Trophoblast cell (in vitro differentiated cells and primary cell): ENCODE results near the gene FAM199X.
"Not testable (repeated sequence)": the region's sequence is repeated elsewhere in the genome, so short reads cannot be mapped to it uniquely, and the experiment has no call there.

Experiments used
- DNase-seq, 2 donors: peaks; one replicate each; pipeline ENCODE4 v3.0.0-alpha.2; 2016
- H2AFZ ChIP-seq: 2 replicates; pipeline ENCODE4 v1.6.1; 2013; ENCODE audit warnings: low read length, moderate library complexity, mild to moderate bottlenecking; ENCODE audit not compliant: insufficient read depth, poor library complexity
- H2AK5ac ChIP-seq: 2 replicates; pipeline ENCODE4 v1.6.1; 2013; ENCODE audit warnings: mild to moderate bottlenecking, low read length
- H2BK120ac ChIP-seq: 2 replicates; pipeline ENCODE4 v1.6.1; 2013; ENCODE audit warnings: low read length, mild to moderate bottlenecking, moderate library complexity; ENCODE audit not compliant: insufficient read depth, poor library complexity
- H2BK12ac ChIP-seq: 2 replicates; pipeline ENCODE4 v1.6.1; 2013; ENCODE audit warnings: mild to moderate bottlenecking, low read length, moderate library complexity
- H2BK5ac ChIP-seq: 2 replicates; pipeline ENCODE4 v1.6.1; 2013; ENCODE audit warnings: low read length, low read depth, moderate library complexity, mild to moderate bottlenecking; ENCODE audit not compliant: poor library complexity
- H3K14ac ChIP-seq: 2 replicates; pipeline ENCODE4 v1.6.1; 2013; ENCODE audit warnings: mild to moderate bottlenecking, low read length
- H3K18ac ChIP-seq: 2 replicates; pipeline ENCODE4 v1.6.1; 2013; ENCODE audit warnings: mild to moderate bottlenecking, low read length
- H3K23ac ChIP-seq: 2 replicates; pipeline ENCODE4 v1.6.1; 2013; ENCODE audit warnings: low read length
- H3K27ac ChIP-seq: 2 replicates; pipeline ENCODE4 v1.5.1; 2013; ENCODE audit warnings: low read depth, mild to moderate bottlenecking, inconsistent platforms, low read length, moderate library complexity
- H3K27me3 ChIP-seq: 2 replicates; pipeline ENCODE4 v1.6.1; 2013; ENCODE audit warnings: inconsistent platforms, mild to moderate bottlenecking, low read length, moderate library complexity; ENCODE audit not compliant: insufficient read depth
- H3K36me3 ChIP-seq, 2 experiments: 1 replicate in 1 of 2; 2 replicates in 1 of 2; pipeline ENCODE4 v1.6.1; 2013; ENCODE audit warnings: low read length in 2 of 2, mild to moderate bottlenecking in 2 of 2, moderate library complexity in 1 of 2; ENCODE audit not compliant: insufficient read depth in 2 of 2, control insufficient read depth in 1 of 2
- H3K4ac ChIP-seq: 2 replicates; pipeline ENCODE4 v1.6.1; 2013; ENCODE audit warnings: low read depth, mild to moderate bottlenecking, low read length, moderate library complexity
- H3K4me1 ChIP-seq, 2 experiments: 1 replicate in 1 of 2; 2 replicates in 1 of 2; pipeline ENCODE4 v1.6.1; 2013; ENCODE audit warnings: low read length in 2 of 2, mild to moderate bottlenecking in 2 of 2, moderate library complexity in 1 of 2; ENCODE audit not compliant: insufficient read depth in 2 of 2, control insufficient read depth in 1 of 2
- H3K4me2 ChIP-seq: 2 replicates; pipeline ENCODE4 v1.6.1; 2013; ENCODE audit warnings: inconsistent platforms, mild to moderate bottlenecking, low read length, moderate library complexity
- H3K4me3 ChIP-seq: 2 replicates; pipeline ENCODE4 v1.5.1; 2013; ENCODE audit warnings: mild to moderate bottlenecking, low read depth, low read length, inconsistent platforms
- H3K79me1 ChIP-seq: one replicate; pipeline ENCODE4 v1.6.1; 2013; ENCODE audit warnings: low read length
- H3K79me2 ChIP-seq: 2 replicates; pipeline ENCODE4 v1.6.1; 2013; ENCODE audit warnings: low read length, mild to moderate bottlenecking; ENCODE audit not compliant: control insufficient read depth, insufficient read depth, poor library complexity
- H3K9ac ChIP-seq: 2 replicates; pipeline ENCODE4 v1.6.1; 2013; ENCODE audit warnings: mild to moderate bottlenecking, low read length
- H3K9me3 ChIP-seq: 2 replicates; pipeline ENCODE4 v1.6.1; 2013; ENCODE audit warnings: low read depth, mild to moderate bottlenecking, control low read depth, inconsistent platforms, low read length; ENCODE audit not compliant: insufficient read depth
- H4K12ac ChIP-seq: 2 replicates; pipeline ENCODE4 v1.6.1; 2013; ENCODE audit warnings: low read depth, mild to moderate bottlenecking, low read length, moderate library complexity
- H4K8ac ChIP-seq: 2 replicates; pipeline ENCODE4 v1.6.1; 2013; ENCODE audit warnings: low read depth, mild to moderate bottlenecking, low read length, moderate library complexity
- H4K91ac ChIP-seq: one replicate; pipeline ENCODE4 v1.6.1; 2013; ENCODE audit warnings: low read depth, mild to moderate bottlenecking, low read length, moderate library complexity
- WGBS: extraction: QIAGEN DNeasy Blood & Tissue Kit; methylation state at CpG from one replicate; pipeline ENCODE4 v1.1.7; 2013; ENCODE audit warnings: missing lambda C conversion rate; ENCODE audit not compliant: insufficient read length, insufficient coverage; ENCODE audit errors: extremely low coverage; 5-methylcytosine and 5-hydroxymethylcytosine counted together

FAM199X gene

DNA sequence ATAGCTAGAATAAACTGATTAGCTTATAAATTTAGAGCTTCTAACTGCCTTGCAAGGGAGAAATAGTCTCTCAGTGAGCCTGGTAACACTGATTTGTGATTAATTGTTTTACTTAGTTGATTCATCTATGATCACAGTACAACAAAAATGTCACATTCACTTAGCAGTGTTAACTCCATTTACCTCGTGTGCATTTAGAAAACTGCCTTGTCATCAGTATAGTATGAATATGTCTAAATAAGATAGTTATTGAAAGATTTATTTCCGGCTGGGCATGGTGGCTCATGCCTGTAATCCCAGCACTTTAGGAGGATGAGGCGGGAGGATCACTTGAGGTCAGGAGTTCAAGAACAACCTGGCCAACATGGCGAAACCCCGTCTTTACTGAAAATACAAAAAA, 39.3 kb downstream of the FAM199X start:
- no peaks in the 10 kb centered on the region for H3K27me3 ChIP-seq
- H3K9ac ChIP-seq = no peak overlapping the region
- H3K4me2 ChIP-seq = no peak overlapping the region
- H2AFZ ChIP-seq = no peak overlapping the region
- no peak overlapping the region for H2BK12ac ChIP-seq
- no peak overlapping the region for H3K4me3 ChIP-seq
- no peak overlapping the region for H3K18ac ChIP-seq
- H3K4ac ChIP-seq = no peak overlapping the region
- H3K9me3 ChIP-seq = no peaks in the 10 kb centered on the region
- no peak overlapping the region for H3K23ac ChIP-seq
- H2AK5ac ChIP-seq = no peak overlapping the region
- no peaks in the 10 kb centered on the region for H3K4me1 ChIP-seq
- WGBS = no CpG with 5 or more reads among the region's 5 CpGs
- no peak overlapping the region for H2BK5ac ChIP-seq
- no peak overlapping the region for H4K12ac ChIP-seq
- H3K79me1 ChIP-seq = no peaks in the 10 kb centered on the region
- H4K91ac ChIP-seq = no peak overlapping the region
- no peak overlapping the region for H4K8ac ChIP-seq
- DNase-seq = no peak
- H2BK120ac ChIP-seq = no peak overlapping the region
- no peak overlapping the region for H3K14ac ChIP-seq
- H3K27ac ChIP-seq = no peak overlapping the region
- no peaks in the 10 kb centered on the region for H3K36me3 ChIP-seq
- H3K79me2 ChIP-seq = no peaks in the 10 kb centered on the region

- Histone ChIP-seq H3K27ac (no peak overlapping the region), H2BK5ac (no peak overlapping the region), H3K9me3 (no peaks in the 10 kb centered on the region), H3K27me3 (no peaks in the 10 kb centered on the region), H3K14ac (no peak overlapping the region), H2BK120ac (no peak overlapping the region), H3K79me1 (no peaks in the 10 kb centered on the region), H3K4me2 (no peak overlapping the region), H3K36me3 (no peaks in the 10 kb centered on the region), H3K23ac (no peak overlapping the region), H4K91ac (no peak overlapping the region), H2BK12ac (no peak overlapping the region), H4K12ac (no peak overlapping the region), H4K8ac (no peak overlapping the region), H2AK5ac (no peak overlapping the region), H3K18ac (no peak overlapping the region), H3K4ac (no peak overlapping the region), H3K4me1 (no peaks in the 10 kb centered on the region), H2AFZ (no peak overlapping the region), H3K9ac (no peak overlapping the region), H3K4me3 (no peak overlapping the region), H3K79me2 (no peaks in the 10 kb centered on the region)
- WGBS = no CpG with 5 or more reads among the region's 5 CpGs
- DNase-seq = no peak
Measured at GRCh38 chrX:104211187-104211586, 44.9 kb downstream of the FAM199X start.

GRCh38 chrX:104230060-104230459, 63.8 kb downstream of the FAM199X start:
- H3K4me2 ChIP-seq, H3K27ac ChIP-seq, H3K4me1 ChIP-seq, H2BK12ac ChIP-seq, H4K8ac ChIP-seq, H3K4ac ChIP-seq, H2BK120ac ChIP-seq, H4K91ac ChIP-seq, H3K9me3 ChIP-seq, H2BK5ac ChIP-seq, H2AK5ac ChIP-seq, H2AFZ ChIP-seq, H3K14ac ChIP-seq, H3K27me3 ChIP-seq, H3K36me3 ChIP-seq, H4K12ac ChIP-seq, H3K9ac ChIP-seq, H3K4me3 ChIP-seq, DNase-seq, H3K23ac ChIP-seq, H3K79me2 ChIP-seq, H3K18ac ChIP-seq, H3K79me1 ChIP-seq: not testable (repeated sequence)
- no CpG with 5 or more reads among the region's 10 CpGs for WGBS
